DOHH2 (cell line): Measurements from ENCODE around the gene SCIN.

ENCODE experiments used
- EZH2phosphoT487 ChIP-seq: fragments of 200-600 bp; sonication (generic); IDR thresholded peaks from 2 replicates; pipeline ENCODE4 v1.6.1; 2017; ENCODE audit warnings: borderline replicate concordance, mild to moderate bottlenecking, antibody characterized with exemption, low read length, moderate library complexity, mixed read lengths
- TF ChIP-seq, protein P1 (sequence below): fragments of 200-600 bp; sonication (generic); IDR thresholded peaks from one replicate; pipeline ENCODE4 v1.5.1; 2014; ENCODE audit warnings: antibody characterized with exemption, mild to moderate bottlenecking, low read depth, low read length; ENCODE audit not compliant: poor library complexity, severe bottlenecking

DNA sequence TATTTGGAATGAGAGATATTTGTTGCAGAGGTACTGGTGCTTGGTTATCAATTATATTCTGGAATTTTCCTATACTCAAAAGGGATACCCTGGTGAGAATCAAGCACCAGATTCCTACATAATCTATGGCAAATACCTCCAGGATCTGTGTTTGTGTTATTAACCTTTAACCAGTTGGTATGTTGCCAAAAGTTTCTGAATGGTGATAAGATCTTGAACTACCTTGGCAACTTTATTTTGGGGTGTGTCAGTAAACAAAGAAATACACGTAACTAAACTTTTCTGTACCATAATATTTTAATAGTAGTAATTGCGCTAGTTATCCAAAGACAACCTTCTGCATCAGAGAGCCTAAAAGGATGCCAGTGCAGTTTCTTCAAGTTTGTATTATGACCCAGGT is 13.4 kb downstream of the SCIN start:
- TF ChIP-seq, protein P1, sequence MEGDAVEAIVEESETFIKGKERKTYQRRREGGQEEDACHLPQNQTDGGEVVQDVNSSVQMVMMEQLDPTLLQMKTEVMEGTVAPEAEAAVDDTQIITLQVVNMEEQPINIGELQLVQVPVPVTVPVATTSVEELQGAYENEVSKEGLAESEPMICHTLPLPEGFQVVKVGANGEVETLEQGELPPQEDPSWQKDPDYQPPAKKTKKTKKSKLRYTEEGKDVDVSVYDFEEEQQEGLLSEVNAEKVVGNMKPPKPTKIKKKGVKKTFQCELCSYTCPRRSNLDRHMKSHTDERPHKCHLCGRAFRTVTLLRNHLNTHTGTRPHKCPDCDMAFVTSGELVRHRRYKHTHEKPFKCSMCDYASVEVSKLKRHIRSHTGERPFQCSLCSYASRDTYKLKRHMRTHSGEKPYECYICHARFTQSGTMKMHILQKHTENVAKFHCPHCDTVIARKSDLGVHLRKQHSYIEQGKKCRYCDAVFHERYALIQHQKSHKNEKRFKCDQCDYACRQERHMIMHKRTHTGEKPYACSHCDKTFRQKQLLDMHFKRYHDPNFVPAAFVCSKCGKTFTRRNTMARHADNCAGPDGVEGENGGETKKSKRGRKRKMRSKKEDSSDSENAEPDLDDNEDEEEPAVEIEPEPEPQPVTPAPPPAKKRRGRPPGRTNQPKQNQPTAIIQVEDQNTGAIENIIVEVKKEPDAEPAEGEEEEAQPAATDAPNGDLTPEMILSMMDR = no peak
- no peak for TF ChIP-seq EZH2phosphoT487
